ENCODE measurements around the gene EXOC4. TPM values are rescaled to one million over a fixed set of nuclear protein-coding genes. Genes with fewer than 3 reads are reported as not detected.

Gene EXOC4
- total RNA-seq, 1 experiment from 2014 or later = 75.8 TPM

DNA sequence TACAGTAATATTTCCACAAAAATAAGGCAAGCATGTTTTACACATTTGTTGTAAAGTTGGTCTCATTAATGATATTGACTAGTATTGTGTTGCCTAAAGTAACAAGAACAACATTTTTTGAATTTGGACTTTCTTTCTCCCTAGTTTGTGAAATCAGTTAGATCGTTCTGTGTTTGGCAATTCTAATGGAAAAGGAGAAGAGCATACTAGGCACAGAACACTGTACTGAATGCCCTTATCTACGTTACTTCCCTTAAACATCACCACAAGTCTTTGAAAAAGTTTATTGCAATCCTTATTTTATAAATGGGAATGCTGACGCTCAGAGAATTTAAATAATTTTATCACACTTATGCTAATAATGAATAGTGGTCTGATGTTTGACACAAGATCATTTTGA, 372.2 kb downstream of the EXOC4 start:
- no peak overlapping the region for H3K18ac ChIP-seq (ENCODE audit: insufficient read length, low read depth, low read length)
- no peak overlapping the region for H4K91ac ChIP-seq (ENCODE audit: insufficient read length, low read depth, low read length)
- no peak overlapping the region for H3K9ac ChIP-seq (ENCODE audit: extremely low read depth, insufficient read length, low read length)
- H3K27ac ChIP-seq (ENCODE audit: insufficient read length, low read depth, low read length) = no peak overlapping the region
- H4K20me1 ChIP-seq (ENCODE audit: control insufficient read depth, insufficient read depth, insufficient read length) = no peaks in the 10 kb centered on the region
- no peaks in the 10 kb centered on the region for H3K27me3 ChIP-seq (ENCODE audit: insufficient read depth, low read length)
- H3T11ph ChIP-seq (ENCODE audit: low read length) = no peak overlapping the region
- Mint-ChIP-seq H3K27me3 (ENCODE audit: low read depth) (no peaks in the 10 kb centered on the region), H3K9me3 (no peaks in the 10 kb centered on the region), H3K4me3 (no peak overlapping the region), H3K4me1 (no peaks in the 10 kb centered on the region), H3K36me3 (ENCODE audit: insufficient read depth in 1 of 3, low read depth in 3 of 3) (no peaks in the 10 kb centered on the region), H3K27ac (no peak overlapping the region)
- H2BK15ac ChIP-seq (ENCODE audit: low read depth, low read length) = no peak overlapping the region
- H2BK120ac ChIP-seq (ENCODE audit: low read depth, low read length, poor library complexity, severe bottlenecking) = no peak overlapping the region
- no peak overlapping the region for H2AFZ ChIP-seq (ENCODE audit: low read length)
- H2BK5ac ChIP-seq (ENCODE audit: insufficient read length, low read length) = no peak overlapping the region
- TF ChIP-seq CTCF (conservative IDR thresholded peaks at IDR 0.05) = no peak
- H3K79me2 ChIP-seq (ENCODE audit: insufficient read depth, low read length) = no peaks in the 10 kb centered on the region
- no peak overlapping the region for H3K4me2 ChIP-seq (ENCODE audit: insufficient read depth, insufficient read length, low read length)
- no peaks in the 10 kb centered on the region for H3K9me3 ChIP-seq (ENCODE audit: control insufficient read depth, low read depth, low read length)
- no peak overlapping the region for H3K4ac ChIP-seq (ENCODE audit: low read depth, low read length)
- no peak overlapping the region for H2AK5ac ChIP-seq (ENCODE audit: insufficient read length, low read length)
- H2BK20ac ChIP-seq (ENCODE audit: low read depth, low read length, poor library complexity, severe bottlenecking) = no peak overlapping the region
- no peak overlapping the region for H3K14ac ChIP-seq (ENCODE audit: insufficient read depth, low read length)
- H4K5ac ChIP-seq (ENCODE audit: insufficient read length, low read depth, low read length) = no peak overlapping the region
- H3K23me2 ChIP-seq (ENCODE audit: insufficient read length, low read depth, low read length, poor library complexity, severe bottlenecking) = no peaks in the 10 kb centered on the region
- no peak for DNase-seq
- H3K23ac ChIP-seq (ENCODE audit: insufficient read length, low read depth, low read length) = no peak overlapping the region
- H4K8ac ChIP-seq (replicated peaks; ENCODE audit: insufficient read length, low read depth, low read length) = no peak overlapping the region
- no peak overlapping the region for H3K56ac ChIP-seq (ENCODE audit: insufficient read length, low read depth, low read length)
- H3K79me1 ChIP-seq (ENCODE audit: insufficient read depth, low read depth, low read length, poor library complexity, severe bottlenecking) = no peaks in the 10 kb centered on the region
- WGBS (ENCODE audit: extremely low coverage, insufficient read length, low lambda C conversion rate) = no CpG with 5 or more reads among the region's 3 CpGs
- no peaks in the 10 kb centered on the region for H3K4me1 ChIP-seq (ENCODE audit: insufficient read depth, low read length)
- H2BK12ac ChIP-seq (ENCODE audit: insufficient read length, low read depth, low read length) = no peak overlapping the region
